ENCODE data around the gene ZBTB46.
"Not testable (repeated sequence)": the region's sequence is repeated elsewhere in the genome, so short reads cannot be mapped to it uniquely, and the experiment has no call there.

The ZBTB46 gene

GRCh38 chr20:63814891-63815614 is 16.0 kb downstream of the ZBTB46 start:
- no peak for DNase-seq

GRCh38 chr20:63811491-63811875 is 19.6 kb downstream of the ZBTB46 start:
- DNase-seq = no peak

- no peak for DNase-seq
Measured at GRCh38 chr20:63810730-63811490, 20.2 kb downstream of the ZBTB46 start.

GRCh38 chr20:63809856-63810255 is 21.2 kb downstream of the ZBTB46 start:
- no peak for DNase-seq

- DNase-seq = no peak
Measured at GRCh38 chr20:63808964-63809674, 21.9 kb downstream of the ZBTB46 start.

GRCh38 chr20:63808145-63808724 is 22.8 kb downstream of the ZBTB46 start:
- DNase-seq = no peak

GRCh38 chr20:63807654-63808053 is 23.4 kb downstream of the ZBTB46 start:
- DNase-seq = no peak

- DNase-seq = no peak
Measured at GRCh38 chr20:63804308-63804636, 26.8 kb downstream of the ZBTB46 start.

GRCh38 chr20:63802469-63803240 is 28.4 kb downstream of the ZBTB46 start:
- DNase-seq = no peak

- DNase-seq = not testable (repeated sequence)
Measured at GRCh38 chr20:63801174-63801573, 29.9 kb downstream of the ZBTB46 start.

- not testable (repeated sequence) for DNase-seq
Measured at GRCh38 chr20:63800411-63800810, 30.7 kb downstream of the ZBTB46 start.

- DNase-seq = not testable (repeated sequence)
Measured at GRCh38 chr20:63799127-63799526, 31.9 kb downstream of the ZBTB46 start.

- not testable (repeated sequence) for DNase-seq
Measured at GRCh38 chr20:63797175-63797574, 33.9 kb downstream of the ZBTB46 start.

- no peak for DNase-seq
Measured at GRCh38 chr20:63795178-63795830, 35.8 kb downstream of the ZBTB46 start.

- DNase-seq = no peak
Measured at GRCh38 chr20:63794614-63795013, 36.5 kb downstream of the ZBTB46 start.

GRCh38 chr20:63792866-63793265 is 38.2 kb downstream of the ZBTB46 start:
- no peak for DNase-seq

GRCh38 chr20:63791497-63792156 is 39.4 kb downstream of the ZBTB46 start:
- DNase-seq = no peak

GRCh38 chr20:63790572-63791168 is 40.4 kb downstream of the ZBTB46 start:
- no peak for DNase-seq

- no peak for DNase-seq
Measured at GRCh38 chr20:63789836-63790571, 41.1 kb downstream of the ZBTB46 start.

GRCh38 chr20:63787749-63788148 is 43.3 kb downstream of the ZBTB46 start:
- DNase-seq = no peak

Measured in femur (tissue), 1 donor.